Measurements from ENCODE around the gene SLC20A1. TPM values are rescaled to one million over a fixed set of nuclear protein-coding genes. Genes with fewer than 3 reads are reported as not detected.
A peak's percentile ranks its signal among the peaks of the same experiment; 100 is the strongest.

The SLC20A1 gene
- total and polyA plus RNA-seq, 2 experiments from 2014 or later = 135 to 191 TPM

- Histone ChIP-seq H3F3A (ENCODE audit: insufficient read depth) (peaks cover 91% of the 10 kb centered on the region), H3K9me3 (ENCODE audit: low read depth) (no peaks in the 10 kb centered on the region), H3K27ac (peak overlapping the region; percentile 90), H3K4me1 (ENCODE audit: insufficient read depth) (peaks cover 90% of the 10 kb centered on the region), H4K20me1 (ENCODE audit: insufficient read depth) (no peaks in the 10 kb centered on the region), H3K36me3 (ENCODE audit: low read depth) (no peaks in the 10 kb centered on the region), H3K4me2 (ENCODE audit: unreplicated experiment) (peak overlapping the region; percentile 80), H3K27me3 (replicated peaks; ENCODE audit: insufficient read depth) (no peaks in the 10 kb centered on the region), H3K9ac (peak overlapping the region; percentile 69), H3K9me2 (ENCODE audit: insufficient read depth) (no peaks in the 10 kb centered on the region), H3K4me3 (peak overlapping the region; percentile 56), H3K79me2 (ENCODE audit: insufficient read depth) (peaks cover 11% of the 10 kb centered on the region; the same call in 1 of the 2 replicates), H2AFZ (peak overlapping the region; percentile 20)
- WGBS, 2 experiments (ENCODE audit: low coverage in 1 of 2, low lambda C conversion rate in 2 of 2, missing lambda C conversion rate in 2 of 2) = 1% methylated on average over 7 of the region's 7 CpGs
- no peak for TF ChIP-seq EZH2phosphoT487 (IDR thresholded peaks at IDR 0.05; ENCODE audit: insufficient read depth, low read depth)
- no peak for TF ChIP-seq EZH2 (IDR thresholded peaks at IDR 0.05; ENCODE audit: insufficient read depth, poor library complexity, severe bottlenecking)
- peak; percentile 82 for DNase-seq
- in situ Hi-C loops (cut with MboI) = no loop called here
These were observed 19.1 kb upstream of the SLC20A1 start for GRCh38 chr2:112626604-112627059.

GRCh38 chr2:112627060-112628040, 18.4 kb upstream of the SLC20A1 start:
- Histone ChIP-seq H3K9ac (peak overlapping the region; percentile 69), H3K4me2 (ENCODE audit: unreplicated experiment) (peak overlapping the region; percentile 80), H3K4me3 (peak overlapping the region; percentile 56), H3K9me2 (ENCODE audit: insufficient read depth) (no peaks in the 10 kb centered on the region), H3K9me3 (ENCODE audit: low read depth) (no peaks in the 10 kb centered on the region), H3K79me2 (ENCODE audit: insufficient read depth) (peaks cover 11% of the 10 kb centered on the region; the same call in 1 of the 2 replicates), H3K27ac (peak overlapping the region; percentile 90), H2AFZ (peak overlapping the region; percentile 20), H3F3A (ENCODE audit: insufficient read depth) (peaks cover 91% of the 10 kb centered on the region), H3K4me1 (ENCODE audit: insufficient read depth) (peaks cover 92% of the 10 kb centered on the region), H4K20me1 (ENCODE audit: insufficient read depth) (no peaks in the 10 kb centered on the region), H3K27me3 (replicated peaks; ENCODE audit: insufficient read depth) (no peaks in the 10 kb centered on the region), H3K36me3 (ENCODE audit: low read depth) (no peaks in the 10 kb centered on the region)
- TF ChIP-seq EZH2phosphoT487 (IDR thresholded peaks at IDR 0.05; ENCODE audit: insufficient read depth, low read depth) (no peak), EZH2 (IDR thresholded peaks at IDR 0.05; ENCODE audit: insufficient read depth, poor library complexity, severe bottlenecking) (no peak)
- 2 to 3% methylated on average over 10 of the region's 10 CpGs for WGBS, 2 experiments (ENCODE audit: low coverage in 1 of 2, low lambda C conversion rate in 2 of 2, missing lambda C conversion rate in 2 of 2)
- in situ Hi-C loops (cut with MboI) = no loop called here
- DNase-seq = peak; percentile 98

GRCh38 chr2:112629224-112629623, 16.5 kb upstream of the SLC20A1 start:
- Histone ChIP-seq H3K27ac (peak overlapping the region; percentile 32; the same call in 1 of the 2 replicates), H3K9ac (no peak overlapping the region), H3K4me3 (no peak overlapping the region), H3K79me2 (ENCODE audit: insufficient read depth) (peaks cover 11% of the 10 kb centered on the region; the same call in 1 of the 2 replicates), H3F3A (ENCODE audit: insufficient read depth) (peaks cover 75% of the 10 kb centered on the region), H3K27me3 (replicated peaks; ENCODE audit: insufficient read depth) (no peaks in the 10 kb centered on the region), H3K9me2 (ENCODE audit: insufficient read depth) (no peaks in the 10 kb centered on the region), H3K9me3 (ENCODE audit: low read depth) (no peaks in the 10 kb centered on the region), H2AFZ (no peak overlapping the region), H3K36me3 (ENCODE audit: low read depth) (no peaks in the 10 kb centered on the region), H3K4me2 (ENCODE audit: unreplicated experiment) (no peak overlapping the region), H4K20me1 (ENCODE audit: insufficient read depth) (no peaks in the 10 kb centered on the region), H3K4me1 (ENCODE audit: insufficient read depth) (peaks cover 80% of the 10 kb centered on the region)
- in situ Hi-C loops (cut with MboI) = no loop called here
- WGBS, 2 experiments (ENCODE audit: low coverage in 1 of 2, low lambda C conversion rate in 2 of 2, missing lambda C conversion rate in 2 of 2) = 56 to 58% methylated on average over 6 of the region's 6 CpGs
- no peak for DNase-seq
- TF ChIP-seq EZH2 (IDR thresholded peaks at IDR 0.05; ENCODE audit: insufficient read depth, poor library complexity, severe bottlenecking) (no peak), EZH2phosphoT487 (IDR thresholded peaks at IDR 0.05; ENCODE audit: insufficient read depth, low read depth) (no peak)

- Histone ChIP-seq H3K27me3 (replicated peaks; ENCODE audit: insufficient read depth) (no peaks in the 10 kb centered on the region), H3K4me3 (no peak overlapping the region), H2AFZ (0 out of 2 replicates have a peak overlapping the region, but pooled peaks have one; percentile 27), H4K20me1 (ENCODE audit: insufficient read depth) (no peaks in the 10 kb centered on the region), H3K9ac (no peak overlapping the region), H3K36me3 (ENCODE audit: low read depth) (no peaks in the 10 kb centered on the region), H3F3A (ENCODE audit: insufficient read depth) (peaks cover 70% of the 10 kb centered on the region), H3K79me2 (ENCODE audit: insufficient read depth) (peaks cover 9% of the 10 kb centered on the region; the same call in 1 of the 2 replicates), H3K27ac (peak overlapping the region; percentile 31; the same call in 1 of the 2 replicates), H3K9me2 (ENCODE audit: insufficient read depth) (no peaks in the 10 kb centered on the region), H3K9me3 (ENCODE audit: low read depth) (no peaks in the 10 kb centered on the region), H3K4me1 (ENCODE audit: insufficient read depth) (peaks cover 75% of the 10 kb centered on the region), H3K4me2 (ENCODE audit: unreplicated experiment) (peak overlapping the region; percentile 16)
- DNase-seq = no peak
- TF ChIP-seq EZH2phosphoT487 (IDR thresholded peaks at IDR 0.05; ENCODE audit: insufficient read depth, low read depth) (no peak), EZH2 (IDR thresholded peaks at IDR 0.05; ENCODE audit: insufficient read depth, poor library complexity, severe bottlenecking) (no peak)
- WGBS, 2 experiments (ENCODE audit: low coverage in 1 of 2, low lambda C conversion rate in 2 of 2, missing lambda C conversion rate in 2 of 2) = 78 to 84% methylated on average over 8 of the region's 8 CpGs
- in situ Hi-C loops (cut with MboI) = no loop called here
These were observed 15.9 kb upstream of the SLC20A1 start for GRCh38 chr2:112629823-112630222.

Measured in GM23248 (cell line).